HL-60 (cell line): ENCODE results near the gene PPIL1.
"Not testable (repeated sequence)": the region's sequence is repeated elsewhere in the genome, so short reads cannot be mapped to it uniquely, and the experiment has no call there.

Source experiments
- DNase-seq, 2 experiments: peaks; one replicate each; pipeline ENCODE4 v3.0.0-alpha.2; 2010 to 2020; ENCODE audit warnings: low read depth in 1 of 2, low spot score in 1 of 2
- H3K27ac ChIP-seq: fragments of 250-450 bp; sonication (Bioruptor Pico); replicated peaks from 2 replicates; pipeline ENCODE4 v1.5.1; 2020; ENCODE audit warnings: mild to moderate bottlenecking, moderate library complexity
- H3K27me3 ChIP-seq: fragments of 250-450 bp; sonication (Bioruptor Pico); 2 replicates; pipeline ENCODE4 v1.5.1; 2021; ENCODE audit warnings: mild to moderate bottlenecking, moderate library complexity; ENCODE audit not compliant: insufficient read depth, poor library complexity, severe bottlenecking
- H3K4me3 ChIP-seq: replicated peaks from 2 replicates; pipeline ENCODE4 v1.5.1; 2011; ENCODE audit warnings: mild to moderate bottlenecking, control low read depth, low read length; ENCODE audit not compliant: insufficient read depth
- CTCF ChIP-seq: IDR thresholded peaks from one replicate; pipeline ENCODE4 v1.5.1; 2011; ENCODE audit warnings: low read length, control low read depth, inconsistent platforms; ENCODE audit not compliant: insufficient read depth
- GABPA ChIP-seq: IDR thresholded peaks from 2 replicates; pipeline ENCODE4 v1.6.1; 2012; ENCODE audit warnings: low read depth
- POLR2AphosphoS5 ChIP-seq: IDR thresholded peaks from 2 replicates; pipeline ENCODE4 v1.6.1; 2012; ENCODE audit warnings: low read depth
- REST ChIP-seq: IDR thresholded peaks from 2 replicates; pipeline ENCODE4 v1.6.1; 2012; ENCODE audit warnings: low read depth; ENCODE audit not compliant: insufficient replicate concordance
- SPI1 ChIP-seq: IDR thresholded peaks from 2 replicates; pipeline ENCODE4 v1.6.1; 2012; ENCODE audit warnings: low read depth, mild to moderate bottlenecking, borderline replicate concordance

The PPIL1 gene

GRCh38 chr6:36813526-36813925, 61.1 kb downstream of the PPIL1 start:
- Histone ChIP-seq H3K27ac (no peak overlapping the region), H3K27me3 (no peaks in the 10 kb centered on the region), H3K4me3 (no peak overlapping the region)
- TF ChIP-seq REST (no peak), SPI1 (no peak)
- no peak for DNase-seq

DNA sequence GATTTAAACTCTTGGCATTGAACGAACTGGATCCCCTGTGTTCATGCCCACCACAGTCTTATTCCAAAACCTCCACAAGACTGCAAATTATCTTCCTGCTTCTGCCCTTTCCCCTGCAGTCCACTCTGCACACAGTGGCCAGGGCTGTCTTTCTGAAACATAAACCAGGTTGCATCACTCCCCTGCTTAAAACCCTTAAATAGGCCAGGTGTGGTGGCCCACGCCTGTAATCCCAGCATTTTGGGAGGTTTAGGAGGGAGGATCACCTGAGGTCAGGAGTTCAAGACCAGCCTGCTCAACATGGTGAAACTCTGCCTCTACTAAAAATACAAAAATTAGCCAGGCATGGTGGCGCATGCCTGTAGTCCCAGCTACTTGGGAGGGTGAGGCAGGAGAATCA, 61.6 kb downstream of the PPIL1 start:
- not testable (repeated sequence) for H3K4me3 ChIP-seq, DNase-seq

GRCh38 chr6:36809941-36810803, 64.4 kb downstream of the PPIL1 start:
- DNase-seq = no peak
- Histone ChIP-seq H3K27ac (no peak overlapping the region), H3K27me3 (peaks cover 5% of the 10 kb centered on the region), H3K4me3 (no peak overlapping the region)
- TF ChIP-seq REST (no peak), POLR2AphosphoS5 (no peak), CTCF (no peak), SPI1 (no peak), GABPA (no peak)

More for the DNA sequence above, 61.6 kb downstream of the PPIL1 start:
- not testable (repeated sequence) for H3K27me3 ChIP-seq, H3K27ac ChIP-seq

- no peak for DNase-seq
- TF ChIP-seq GABPA (no peak), POLR2AphosphoS5 (no peak), REST (no peak), SPI1 (no peak), CTCF (no peak)
- Histone ChIP-seq H3K27ac (no peak overlapping the region), H3K27me3 (peaks cover 8% of the 10 kb centered on the region), H3K4me3 (no peak overlapping the region)
Measured at GRCh38 chr6:36809156-36809555, 65.4 kb downstream of the PPIL1 start.
